ENCODE data around the gene KIF3C.

Gene KIF3C

GRCh38 chr2:25877431-25878360 lies 104.6 kb downstream of the KIF3C start:
- DNase-seq (ENCODE audit: low read depth), result peak; percentile 21
